Globus pallidus (tissue), 1 donor: ENCODE measurements around the gene GRID2IP.

ENCODE experiments used
- DNase-seq: peaks from one replicate; pipeline ENCODE4 v3.0.0-alpha.2; 2015; ENCODE audit warnings: low spot score

GRID2IP gene

DNA sequence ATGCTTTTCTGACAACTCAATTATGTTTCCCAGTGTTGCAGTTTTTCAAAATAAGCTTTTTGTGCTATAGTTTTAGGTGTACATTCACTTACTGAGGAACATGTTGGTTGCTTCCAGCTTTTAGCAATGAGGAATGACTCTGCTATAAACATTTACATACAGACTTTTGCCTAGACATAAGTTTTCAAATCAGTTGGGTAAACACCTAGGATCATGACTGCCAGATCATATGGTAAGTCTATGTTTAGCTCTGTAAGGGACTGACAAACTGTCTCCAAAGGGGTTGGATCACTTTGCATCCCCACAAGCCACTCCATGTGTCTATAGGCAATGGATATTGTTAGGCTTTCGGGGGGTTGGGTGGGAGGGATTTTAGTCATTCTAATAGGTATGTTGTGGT is 10.8 kb upstream of the GRID2IP start:
- no peak for DNase-seq

DNA sequence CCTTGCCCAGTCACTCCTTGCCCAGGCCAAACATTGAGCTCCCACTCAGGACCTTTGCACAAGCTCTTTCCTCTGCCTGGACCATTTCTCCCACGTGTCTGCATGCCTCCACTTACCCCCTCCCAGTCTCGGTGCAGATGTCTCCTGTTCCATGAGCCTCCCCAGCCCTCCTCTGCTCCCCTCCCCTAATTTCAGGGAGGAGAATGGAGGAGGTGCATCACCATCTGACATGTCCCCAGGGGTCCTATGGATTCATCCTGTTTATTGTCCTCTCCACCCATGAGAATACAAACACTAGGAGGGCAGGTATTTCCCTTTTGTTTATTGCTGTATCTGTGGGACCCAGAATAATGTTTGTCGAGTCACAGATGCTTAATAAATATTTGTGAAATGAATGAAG is 8.6 kb upstream of the GRID2IP start:
- no peak for DNase-seq

DNA sequence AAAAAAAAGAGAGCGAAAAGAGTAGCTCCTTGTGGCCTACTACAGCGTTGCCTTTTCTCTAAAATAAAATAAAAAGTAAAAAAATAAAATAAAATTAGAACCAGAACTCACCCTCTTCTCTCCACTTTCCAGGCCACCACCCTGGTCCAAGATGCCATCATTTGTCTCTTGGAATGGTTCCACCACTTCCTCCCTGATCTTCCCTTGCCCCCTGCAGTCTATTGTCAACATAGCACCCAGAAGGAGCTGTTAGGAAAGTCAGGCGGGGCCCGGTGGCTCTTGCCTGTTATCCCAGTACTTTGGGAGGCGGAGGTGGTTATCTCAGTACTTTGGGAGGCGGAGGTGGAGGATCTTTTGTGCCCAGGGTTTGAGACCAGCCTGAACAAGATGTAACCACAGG is 7.6 kb upstream of the GRID2IP start:
- DNase-seq: no peak

DNA sequence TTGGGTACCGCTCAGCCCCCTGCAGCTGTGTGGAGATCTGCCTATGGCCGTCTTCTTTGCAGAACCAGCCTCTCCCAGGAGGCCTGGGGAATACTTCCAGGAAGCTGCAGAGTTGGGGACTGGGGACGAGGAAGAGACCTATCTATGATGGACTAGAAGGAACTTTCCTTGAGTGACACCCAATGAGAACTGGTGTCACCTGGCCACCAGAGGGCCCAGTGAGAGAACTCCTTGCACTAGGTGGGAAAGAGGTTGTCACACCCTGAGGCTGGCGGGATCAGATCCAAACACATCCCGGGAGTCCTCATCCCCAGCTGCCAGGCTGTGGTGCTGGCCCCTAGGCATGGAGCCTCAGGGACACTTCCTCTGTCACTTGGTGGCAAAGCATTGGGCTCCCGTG is 4.9 kb upstream of the GRID2IP start:
- DNase-seq: no peak

DNA sequence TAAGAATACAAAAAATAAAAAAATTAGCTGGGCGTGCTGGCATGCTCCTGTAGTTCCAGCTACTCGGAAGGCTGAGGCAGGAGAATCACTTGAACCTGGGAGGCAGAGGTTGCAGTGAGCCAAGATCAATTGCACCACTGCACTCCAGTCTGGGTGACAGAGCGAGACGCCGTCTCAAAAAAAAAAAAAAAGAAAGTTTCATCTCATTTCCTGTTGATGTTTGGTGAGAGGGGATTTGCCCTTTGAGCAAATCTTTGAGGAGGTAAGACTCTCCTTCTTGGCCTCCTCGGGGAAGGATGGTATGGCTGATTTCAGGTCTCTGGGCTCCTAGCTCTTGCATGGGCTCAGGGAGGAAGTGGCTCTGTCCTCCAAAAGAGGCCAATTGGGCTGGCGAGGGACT is 3.6 kb upstream of the GRID2IP start:
- DNase-seq: no peak

DNA sequence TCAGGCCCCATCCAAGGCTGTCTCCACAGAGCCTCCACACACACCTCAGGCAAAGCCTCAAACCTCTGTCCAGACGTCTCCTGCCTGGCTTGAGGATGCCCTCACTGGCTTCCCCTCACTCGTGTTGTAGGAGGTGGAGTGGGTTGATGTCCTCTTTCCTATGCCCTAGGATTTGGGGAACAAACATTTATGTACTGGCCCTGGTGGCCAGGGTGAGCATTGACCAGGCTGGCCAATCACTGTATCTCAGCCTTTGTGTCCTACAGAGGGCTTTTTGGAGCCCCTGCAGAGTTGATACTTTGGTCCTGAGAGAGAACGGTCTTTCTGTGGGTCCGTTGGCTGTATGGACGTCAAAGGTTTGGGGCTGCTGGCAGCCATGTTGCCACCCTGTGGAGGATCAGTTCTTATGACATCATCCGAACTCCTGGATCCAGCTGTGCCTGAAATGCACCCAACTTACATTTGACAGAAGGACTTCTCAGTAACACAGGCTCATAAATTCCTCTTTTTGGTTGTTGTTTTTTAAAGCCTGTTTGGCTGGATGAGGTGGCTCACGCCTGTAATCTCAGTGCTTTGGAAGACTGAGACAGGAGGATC is 2.3 kb upstream of the GRID2IP start:
- no peak for DNase-seq

DNA sequence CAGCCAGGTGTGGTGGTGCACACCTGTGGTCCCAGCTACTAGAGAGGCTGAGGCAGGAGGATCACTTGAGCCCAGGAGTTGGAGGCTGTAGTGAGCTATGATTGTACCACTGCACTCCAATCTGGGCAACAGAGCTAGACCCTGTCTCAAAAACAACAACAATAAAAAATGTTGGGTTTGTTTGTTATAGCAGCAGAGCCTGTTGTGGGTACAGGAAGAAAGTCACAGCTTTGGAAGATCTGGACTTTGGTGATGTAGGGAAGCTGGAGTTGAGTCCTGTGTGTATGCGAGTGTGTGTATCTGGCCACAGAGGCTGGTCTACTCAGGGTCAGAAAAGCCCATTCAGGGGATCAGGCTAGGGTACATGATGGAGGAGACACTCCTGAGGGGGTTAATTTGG is 3.9 kb downstream of the GRID2IP start:
- DNase-seq: no peak

DNA sequence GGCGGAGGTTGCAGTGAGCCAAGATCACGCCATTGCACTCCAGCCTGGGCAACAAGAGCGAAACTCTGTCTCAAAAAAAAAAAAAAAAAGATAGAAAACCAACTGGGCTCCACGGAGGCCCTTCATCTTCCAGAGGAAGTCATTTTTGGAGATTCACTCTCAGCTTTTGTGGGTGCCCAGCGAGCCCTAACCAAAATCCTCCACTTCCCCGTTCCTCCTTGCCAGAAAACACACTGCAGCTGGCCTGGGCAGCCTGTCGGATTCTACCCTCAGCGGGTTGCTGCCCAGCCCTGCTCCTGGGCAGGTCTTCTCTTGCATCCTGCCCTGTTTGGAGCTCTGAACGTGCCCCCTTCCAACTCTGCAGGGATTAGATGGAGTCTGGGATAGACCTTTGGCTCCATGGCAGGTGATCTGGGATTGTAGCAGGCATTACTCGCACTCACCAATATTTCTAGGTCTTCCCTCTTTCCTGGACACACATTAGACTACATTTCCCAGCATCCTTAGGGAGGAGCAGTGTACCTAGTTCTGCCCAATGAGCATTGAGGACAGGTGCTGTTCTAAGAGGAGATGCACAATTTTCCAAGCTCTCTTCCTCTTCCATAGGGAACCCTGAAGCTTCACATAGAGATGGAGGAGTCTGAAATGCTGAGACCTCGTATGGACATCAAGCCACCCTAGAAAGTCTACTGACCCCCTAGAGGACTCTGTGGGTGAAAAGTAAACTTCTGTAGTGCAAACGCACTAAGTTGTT is 4.6 kb downstream of the GRID2IP start:
- no peak for DNase-seq

DNA sequence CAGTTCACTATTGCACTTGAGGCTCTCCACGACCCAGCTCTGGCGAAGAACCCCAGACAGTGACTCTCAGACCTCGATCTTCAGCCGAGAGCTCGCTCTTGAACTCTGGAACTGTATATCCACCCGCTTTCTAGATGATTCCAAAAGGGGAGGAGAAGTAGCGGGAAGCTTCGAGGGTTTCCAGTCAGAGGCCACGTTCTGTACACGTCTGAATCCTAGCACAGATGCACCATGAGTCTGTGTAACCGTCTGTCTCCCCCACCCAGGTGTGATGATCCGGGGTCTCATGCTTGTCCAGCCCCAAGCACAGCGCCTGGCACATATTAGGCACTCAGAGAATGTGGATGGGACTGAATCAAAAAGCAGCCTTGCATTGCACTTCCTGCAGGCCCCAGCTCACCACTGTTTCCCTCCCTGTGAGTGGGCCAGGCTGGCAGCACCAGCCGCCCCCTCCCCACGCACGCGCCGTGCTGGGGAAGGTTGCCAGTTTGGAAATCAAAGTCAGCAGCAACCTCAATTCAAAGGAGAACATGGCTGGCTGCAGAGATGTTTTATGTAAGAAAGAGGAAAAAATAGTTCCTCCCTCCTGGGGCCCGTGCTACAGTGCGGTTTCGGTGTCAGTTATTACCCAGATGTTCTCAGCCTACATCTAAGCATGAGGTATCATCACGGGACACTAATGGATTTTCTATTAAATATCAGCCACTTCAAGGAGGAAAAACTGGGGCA is 5.7 kb downstream of the GRID2IP start:
- DNase-seq: no peak

DNA sequence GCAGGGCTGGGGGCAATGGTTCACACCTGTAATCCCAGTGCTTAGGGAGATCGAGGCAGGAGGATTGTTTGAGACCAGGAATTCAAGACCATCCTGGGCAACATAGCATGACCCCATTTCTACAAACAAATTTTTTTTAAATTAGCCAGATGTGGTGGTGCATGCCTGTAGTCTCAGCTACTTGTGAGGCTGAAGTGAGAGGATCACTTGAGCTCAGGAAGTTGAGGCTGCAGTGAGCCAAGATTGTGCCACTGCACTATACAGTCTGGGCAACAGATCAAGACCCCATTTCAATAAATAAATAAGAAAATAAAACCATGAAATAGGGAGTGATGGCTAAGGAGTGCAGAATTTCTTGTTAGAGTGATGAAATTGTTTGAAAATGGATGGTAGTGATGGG is 8.9 kb downstream of the GRID2IP start:
- DNase-seq: no peak

DNA sequence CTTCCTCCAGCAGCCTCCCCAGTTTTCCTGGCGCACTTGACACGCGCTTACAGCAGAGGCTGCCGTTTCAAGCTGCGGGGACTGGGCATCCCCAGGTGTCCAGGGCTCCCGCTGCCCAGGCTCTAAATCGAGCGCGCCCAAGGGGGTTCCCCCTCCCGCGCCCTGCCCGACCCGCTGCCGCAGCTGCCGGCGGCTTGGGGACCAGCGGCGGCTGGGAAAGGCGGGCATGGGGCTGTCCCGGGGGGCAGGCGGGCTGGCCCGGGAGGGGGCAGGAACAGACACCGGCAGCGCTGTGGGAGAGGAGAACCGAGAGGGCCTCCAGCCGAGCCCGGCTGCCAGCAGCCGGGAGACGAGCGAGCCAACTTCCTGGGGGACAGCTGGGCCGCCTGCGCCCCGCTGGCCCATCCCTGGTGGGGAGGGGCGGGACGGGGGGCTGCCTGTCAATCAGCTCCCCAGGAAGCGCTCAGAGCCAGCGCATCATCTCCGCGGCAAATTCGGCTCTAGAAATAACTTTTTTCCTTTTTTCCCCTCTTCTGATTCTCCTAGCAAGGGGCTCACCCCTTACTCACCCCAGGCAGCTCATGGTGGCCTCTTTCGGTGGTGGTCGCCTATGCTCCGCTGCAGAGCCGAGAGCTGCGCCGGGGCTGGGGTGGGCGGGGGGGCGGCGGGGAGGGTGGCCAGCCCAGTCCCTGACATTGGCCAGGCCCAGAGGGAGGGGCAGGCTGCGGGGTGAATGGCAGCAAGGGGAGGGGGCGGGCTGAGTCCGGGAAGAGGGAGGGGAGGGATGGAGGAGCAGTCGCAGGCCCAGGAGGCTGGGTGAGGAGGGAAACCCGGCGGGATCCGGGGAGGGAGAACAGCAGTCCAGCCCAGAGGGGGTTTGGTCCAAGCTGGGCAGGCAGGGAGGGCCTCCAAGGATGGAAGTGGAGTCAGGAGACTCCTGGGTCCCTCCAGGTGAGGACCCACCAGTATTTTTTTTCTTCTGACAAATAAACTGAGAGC is 14.7 kb downstream of the GRID2IP start:
- DNase-seq: no peak

DNA sequence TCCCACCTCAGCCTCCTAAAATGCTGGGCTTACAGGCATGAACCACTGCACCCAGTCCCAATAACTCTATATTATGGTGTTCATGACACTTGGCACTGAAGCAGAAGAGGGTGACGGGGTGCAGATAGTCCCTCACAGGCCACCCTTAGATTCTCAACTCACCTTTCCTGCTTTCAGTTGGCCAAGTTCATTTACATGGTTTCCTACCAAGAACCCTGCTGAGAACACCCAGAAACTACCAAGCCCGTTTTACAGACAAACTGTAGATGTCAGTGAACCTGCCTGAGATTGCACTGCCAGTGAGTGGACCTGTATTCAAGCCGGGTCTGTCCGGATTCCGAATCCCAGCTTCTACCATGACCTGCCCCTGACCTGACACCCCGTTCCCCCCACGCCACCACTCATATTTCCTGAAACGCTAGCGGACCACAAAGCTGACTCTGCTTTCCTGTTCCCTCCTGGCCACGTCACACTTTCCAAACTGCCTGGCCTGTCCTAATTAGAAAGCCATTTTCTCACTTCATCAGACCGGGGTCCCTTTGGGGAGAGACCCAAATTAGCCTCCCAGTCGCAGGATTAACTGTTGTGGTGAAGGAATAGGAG is 17.3 kb downstream of the GRID2IP start:
- DNase-seq: no peak

DNA sequence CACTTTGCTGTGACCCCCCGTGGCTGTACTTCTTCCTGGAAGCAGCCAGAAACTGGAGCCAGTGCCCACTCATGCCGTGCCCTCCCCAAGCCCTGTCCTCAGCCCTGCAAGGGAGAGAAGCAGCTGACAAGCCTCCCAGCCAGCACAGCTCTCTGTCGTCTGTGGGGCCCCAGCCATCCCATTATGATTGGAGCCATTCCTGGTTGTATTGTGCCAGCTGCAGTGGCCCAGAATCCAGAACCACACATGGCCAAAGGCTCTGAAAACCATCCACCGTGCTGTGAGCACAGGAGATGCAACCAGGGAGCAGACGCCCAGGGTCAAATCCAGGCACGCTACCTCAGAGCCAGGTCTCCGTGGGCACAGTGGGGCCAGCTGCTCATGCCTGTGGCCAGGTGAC is 18.7 kb downstream of the GRID2IP start:
- DNase-seq: no peak

DNA sequence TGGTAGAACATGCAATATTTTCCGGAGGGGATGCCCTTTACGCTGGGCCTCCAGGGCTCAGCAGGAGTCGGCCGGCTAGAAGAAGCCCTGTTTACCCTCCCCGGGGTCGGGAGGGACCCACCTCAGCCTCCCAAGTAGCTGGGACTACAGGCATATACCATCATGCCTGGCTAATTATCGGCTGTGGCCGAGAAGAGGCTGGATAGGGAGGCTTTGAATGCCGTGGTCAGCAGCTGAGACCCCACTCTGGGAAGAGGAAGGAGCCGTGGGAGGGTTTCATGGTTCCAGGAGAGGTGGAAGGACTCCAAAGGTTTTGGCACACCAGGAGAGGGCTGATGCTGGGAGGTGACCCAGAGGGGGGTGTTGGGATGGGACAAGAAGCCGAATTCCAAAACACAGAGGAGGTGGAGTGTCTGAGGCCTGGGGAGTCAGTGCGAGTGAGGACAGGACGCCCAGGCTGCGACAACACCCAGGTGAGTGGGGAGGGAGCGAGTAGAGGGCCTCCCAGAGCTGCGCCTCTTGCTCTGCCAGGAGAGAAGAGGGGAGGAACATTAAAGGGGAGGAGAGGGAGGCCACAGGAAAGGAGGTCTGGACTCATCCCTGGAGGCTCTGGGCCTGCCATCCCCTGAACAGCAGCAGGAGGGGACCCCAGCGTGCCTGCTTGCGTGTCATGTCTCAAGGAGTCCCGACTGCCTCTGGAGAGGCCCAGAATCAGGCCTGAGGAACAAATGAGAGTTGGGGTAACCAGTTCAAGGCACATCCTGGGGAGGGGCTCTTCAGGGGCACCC is 19.6 kb downstream of the GRID2IP start:
- DNase-seq: no peak

DNA sequence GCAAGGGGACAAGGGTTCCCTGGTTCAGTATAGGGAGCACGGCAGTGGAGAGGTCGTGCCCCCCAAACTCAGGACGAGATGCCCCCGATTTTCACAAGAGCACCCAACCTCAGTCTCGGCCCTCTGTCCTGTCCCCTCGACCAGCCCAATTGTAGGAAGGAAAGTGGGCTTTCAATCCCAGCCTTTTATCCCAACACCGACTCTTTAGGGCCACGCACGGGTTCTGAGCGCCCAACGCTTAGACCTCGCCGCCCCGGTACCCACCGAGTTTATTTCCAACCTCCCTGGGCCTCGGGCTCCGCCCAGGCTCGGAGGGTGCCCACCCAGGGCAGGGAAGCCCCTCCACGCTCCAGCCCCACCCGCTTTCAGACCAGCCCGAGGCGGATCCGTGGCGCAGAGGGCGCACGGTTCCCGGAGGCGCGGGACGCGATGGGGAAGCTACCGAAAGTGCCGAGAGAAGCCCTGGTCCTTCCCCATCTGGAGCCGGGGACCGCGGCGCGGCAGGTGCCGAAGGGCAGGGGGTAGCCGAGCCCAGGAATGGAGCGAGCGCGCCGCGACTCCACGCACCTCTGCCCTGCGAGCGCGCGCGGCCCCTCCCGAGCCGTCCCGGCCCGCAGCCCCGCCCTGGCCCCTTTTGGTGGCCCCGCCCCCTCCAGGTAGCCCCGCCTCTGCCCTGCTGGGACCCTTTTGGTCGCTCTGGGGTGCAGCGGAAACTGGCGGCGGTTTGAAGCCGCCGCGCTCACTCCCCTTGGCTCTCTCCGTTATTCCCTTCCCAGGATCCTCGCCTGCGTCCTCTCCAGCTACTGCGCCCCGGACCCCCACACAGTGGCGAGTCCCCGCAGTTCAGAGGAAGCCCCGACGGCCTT is 20.4 kb downstream of the GRID2IP start:
- no peak for DNase-seq

DNA sequence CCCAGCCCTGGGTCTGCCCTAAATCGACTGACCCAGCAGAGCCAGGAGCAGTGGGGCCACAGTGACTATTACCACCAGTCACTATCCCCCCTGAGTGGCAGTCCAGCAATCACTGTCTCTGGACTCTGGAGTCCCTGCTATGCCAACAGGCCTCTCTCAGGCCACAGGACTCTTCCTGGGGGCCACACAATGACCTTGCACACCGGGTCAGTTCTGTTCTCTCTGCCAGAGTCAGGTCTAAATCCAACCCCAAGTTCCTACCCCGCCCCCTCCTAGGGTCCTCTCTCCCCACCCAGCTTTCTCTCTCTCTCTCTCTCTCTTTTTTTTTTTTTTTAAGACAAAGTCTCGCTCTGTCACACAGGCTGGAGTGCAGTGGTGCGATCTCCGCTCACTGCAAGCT is 21.6 kb downstream of the GRID2IP start:
- DNase-seq: no peak

DNA sequence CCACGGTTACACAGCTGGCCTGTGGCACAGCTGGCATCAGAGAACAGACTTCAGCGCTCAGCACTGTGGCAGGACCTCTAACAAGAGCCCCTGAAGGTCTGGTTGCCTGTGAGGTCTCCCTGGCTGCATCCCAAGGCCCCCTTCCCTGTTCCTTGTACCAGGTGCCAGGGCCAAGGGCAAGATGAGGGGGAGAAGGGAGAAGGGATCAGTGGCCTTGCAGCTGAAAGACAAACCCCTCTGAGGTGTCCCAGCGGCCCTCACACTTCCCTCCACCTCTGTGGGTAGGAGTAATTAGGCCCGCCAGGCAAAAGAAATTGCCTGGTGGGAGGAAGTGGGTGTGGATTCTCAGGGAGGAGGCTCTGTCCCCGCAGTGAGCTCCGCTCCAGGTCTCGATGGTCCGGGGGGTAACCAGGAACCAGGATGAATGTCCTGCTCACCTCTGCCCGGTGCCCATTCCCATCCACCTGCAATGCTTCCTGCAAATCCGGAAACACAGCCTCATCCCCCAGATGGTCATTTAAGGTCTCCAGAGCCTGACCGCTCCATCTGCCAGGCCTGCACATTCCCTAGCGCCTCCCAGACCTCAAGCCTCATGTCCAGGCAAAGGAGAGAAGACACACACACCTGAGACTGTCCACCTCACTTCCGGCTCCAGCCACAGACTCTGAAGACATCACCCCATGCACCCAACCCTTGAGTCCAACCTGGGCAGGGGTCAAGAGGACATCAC is 22.7 kb downstream of the GRID2IP start:
- DNase-seq: no peak

DNA sequence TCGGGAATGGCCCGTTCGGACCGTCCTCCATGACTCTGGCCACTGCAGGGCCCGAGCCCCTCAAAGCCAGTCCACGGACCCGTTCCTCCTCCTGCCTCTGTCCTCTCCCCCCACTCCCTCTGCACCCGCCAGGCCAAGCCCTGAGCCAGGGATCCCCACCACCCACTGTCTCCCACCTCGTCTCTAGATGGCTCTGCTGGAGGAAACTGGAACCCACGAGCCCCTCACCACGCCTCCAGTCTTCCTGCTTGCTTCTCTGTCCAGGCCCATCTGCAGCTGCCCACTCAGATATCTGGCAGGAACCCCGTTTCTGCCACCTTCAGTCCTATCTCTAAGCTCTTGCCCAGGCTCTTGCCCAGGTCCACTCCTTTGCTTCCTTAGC is 24.3 kb downstream of the GRID2IP start:
- DNase-seq: no peak
